GM18526 (cell line): ENCODE measurements around the gene ARID2.

ENCODE experiments used
- POLR2A ChIP-seq: IDR thresholded peaks from 3 replicates; pipeline ENCODE4 v1.6.1; 2011; ENCODE audit not compliant: insufficient read length; ENCODE audit errors: extremely low read depth

ARID2 gene, protein sequence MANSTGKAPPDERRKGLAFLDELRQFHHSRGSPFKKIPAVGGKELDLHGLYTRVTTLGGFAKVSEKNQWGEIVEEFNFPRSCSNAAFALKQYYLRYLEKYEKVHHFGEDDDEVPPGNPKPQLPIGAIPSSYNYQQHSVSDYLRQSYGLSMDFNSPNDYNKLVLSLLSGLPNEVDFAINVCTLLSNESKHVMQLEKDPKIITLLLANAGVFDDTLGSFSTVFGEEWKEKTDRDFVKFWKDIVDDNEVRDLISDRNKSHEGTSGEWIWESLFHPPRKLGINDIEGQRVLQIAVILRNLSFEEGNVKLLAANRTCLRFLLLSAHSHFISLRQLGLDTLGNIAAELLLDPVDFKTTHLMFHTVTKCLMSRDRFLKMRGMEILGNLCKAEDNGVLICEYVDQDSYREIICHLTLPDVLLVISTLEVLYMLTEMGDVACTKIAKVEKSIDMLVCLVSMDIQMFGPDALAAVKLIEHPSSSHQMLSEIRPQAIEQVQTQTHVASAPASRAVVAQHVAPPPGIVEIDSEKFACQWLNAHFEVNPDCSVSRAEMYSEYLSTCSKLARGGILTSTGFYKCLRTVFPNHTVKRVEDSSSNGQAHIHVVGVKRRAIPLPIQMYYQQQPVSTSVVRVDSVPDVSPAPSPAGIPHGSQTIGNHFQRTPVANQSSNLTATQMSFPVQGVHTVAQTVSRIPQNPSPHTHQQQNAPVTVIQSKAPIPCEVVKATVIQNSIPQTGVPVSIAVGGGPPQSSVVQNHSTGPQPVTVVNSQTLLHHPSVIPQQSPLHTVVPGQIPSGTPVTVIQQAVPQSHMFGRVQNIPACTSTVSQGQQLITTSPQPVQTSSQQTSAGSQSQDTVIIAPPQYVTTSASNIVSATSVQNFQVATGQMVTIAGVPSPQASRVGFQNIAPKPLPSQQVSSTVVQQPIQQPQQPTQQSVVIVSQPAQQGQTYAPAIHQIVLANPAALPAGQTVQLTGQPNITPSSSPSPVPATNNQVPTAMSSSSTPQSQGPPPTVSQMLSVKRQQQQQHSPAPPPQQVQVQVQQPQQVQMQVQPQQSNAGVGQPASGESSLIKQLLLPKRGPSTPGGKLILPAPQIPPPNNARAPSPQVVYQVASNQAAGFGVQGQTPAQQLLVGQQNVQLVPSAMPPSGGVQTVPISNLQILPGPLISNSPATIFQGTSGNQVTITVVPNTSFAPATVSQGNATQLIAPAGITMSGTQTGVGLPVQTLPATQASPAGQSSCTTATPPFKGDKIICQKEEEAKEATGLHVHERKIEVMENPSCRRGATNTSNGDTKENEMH (N-terminal part only)

DNA sequence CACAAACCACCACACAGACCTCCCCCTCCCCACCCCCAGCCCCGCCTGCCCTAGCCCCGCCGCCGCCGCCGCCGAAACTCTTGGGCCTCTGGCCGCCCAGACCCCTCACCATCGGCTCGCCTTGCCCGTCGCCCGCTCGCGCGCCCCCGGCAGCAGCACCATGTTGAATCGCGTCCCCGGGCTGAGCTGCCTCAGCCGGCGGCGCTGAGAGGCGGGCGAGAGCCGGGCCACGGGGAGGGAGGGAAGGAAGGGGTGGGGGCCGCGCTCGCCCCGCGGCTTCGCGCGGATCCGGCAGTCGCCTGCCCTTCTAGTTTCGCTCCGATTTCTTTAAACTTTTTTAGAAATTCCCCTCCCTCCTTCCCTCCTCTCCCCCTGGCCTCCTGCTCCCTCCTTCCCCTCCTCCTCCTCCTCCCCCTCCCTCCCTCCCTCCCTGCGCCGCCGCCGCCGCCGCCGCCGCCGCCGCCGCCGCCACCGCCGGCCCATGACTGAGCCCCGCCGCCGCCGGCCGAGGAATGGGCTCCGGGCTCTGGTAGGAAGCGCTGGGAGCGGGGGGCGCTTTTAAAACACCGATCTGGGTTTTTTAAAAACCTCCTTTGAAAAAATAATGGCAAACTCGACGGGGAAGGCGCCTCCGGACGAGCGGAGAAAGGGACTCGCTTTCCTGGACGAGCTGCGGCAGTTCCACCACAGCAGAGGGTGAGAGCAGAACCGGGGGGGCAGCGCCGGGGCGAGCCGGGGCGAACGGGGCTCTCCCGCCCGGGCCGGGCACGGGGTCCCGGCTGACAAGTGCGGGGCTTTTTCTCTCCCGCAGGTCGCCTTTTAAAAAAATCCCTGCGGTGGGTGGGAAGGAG, at the start of gene ARID2:
ARID2 (plus strand) TSS at position 474 of the 851 bp plus-strand sequence; CDS start at position 605, 131 bp downstream.
- no peak for TF ChIP-seq POLR2A

DNA sequence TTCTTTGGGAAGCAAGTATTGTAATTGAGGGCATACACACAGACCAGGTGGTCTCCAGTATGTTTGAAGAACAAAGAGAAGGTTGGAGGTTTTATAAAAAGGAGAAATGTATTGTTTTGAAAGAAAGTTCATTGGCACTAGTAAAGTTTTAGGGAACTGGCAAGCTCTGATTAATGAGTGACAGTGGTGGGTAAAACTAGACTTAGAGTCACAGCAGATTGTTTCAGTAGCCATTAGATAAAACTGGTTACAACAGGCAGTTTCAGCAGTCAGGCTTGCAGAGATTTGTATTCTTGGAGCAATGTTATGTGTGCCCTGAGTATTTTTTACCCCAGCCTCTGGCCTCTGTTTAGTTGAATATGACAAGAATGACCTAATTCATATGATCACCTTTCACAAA, 49.1 kb upstream of the ARID2 start:
- no peak for TF ChIP-seq POLR2A

DNA sequence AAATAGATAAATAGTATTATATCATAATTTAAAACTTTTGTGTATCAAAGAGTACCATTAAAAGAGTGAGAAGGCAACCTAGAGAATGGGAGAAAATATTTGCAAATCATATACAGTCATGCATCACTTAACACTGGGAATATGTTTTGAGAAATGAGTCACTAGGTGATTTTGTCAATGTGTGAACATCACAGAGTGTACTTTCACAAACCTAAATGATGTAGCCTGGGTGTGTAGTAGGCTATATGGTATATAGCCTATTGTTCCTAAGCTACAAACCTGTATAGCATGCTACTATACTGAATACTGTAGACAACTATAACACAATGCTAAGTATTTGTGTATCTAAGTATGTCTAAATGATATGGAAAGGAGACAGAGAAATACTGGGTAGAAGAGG, 48.0 kb upstream of the ARID2 start:
- TF ChIP-seq POLR2A, result no peak

DNA sequence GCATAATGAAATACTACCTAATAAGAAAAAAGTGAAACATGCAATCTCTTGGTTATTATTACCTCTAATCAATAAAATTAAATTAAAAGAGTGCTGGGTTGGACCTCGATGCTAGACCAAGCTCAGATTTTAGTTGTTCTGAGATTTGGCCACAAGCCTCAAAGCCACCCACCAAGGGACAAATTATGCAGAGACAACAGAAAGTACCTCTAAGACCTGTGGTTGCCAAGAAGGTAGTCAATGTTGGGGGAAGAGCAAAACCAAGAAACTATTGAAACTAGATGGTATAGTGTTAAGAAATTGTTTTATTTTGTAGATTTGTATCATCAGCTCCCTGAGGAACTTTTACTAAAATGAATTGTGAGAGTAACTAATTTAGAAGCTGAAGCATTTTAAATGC, 43.8 kb upstream of the ARID2 start:
- TF ChIP-seq POLR2A, result no peak

DNA sequence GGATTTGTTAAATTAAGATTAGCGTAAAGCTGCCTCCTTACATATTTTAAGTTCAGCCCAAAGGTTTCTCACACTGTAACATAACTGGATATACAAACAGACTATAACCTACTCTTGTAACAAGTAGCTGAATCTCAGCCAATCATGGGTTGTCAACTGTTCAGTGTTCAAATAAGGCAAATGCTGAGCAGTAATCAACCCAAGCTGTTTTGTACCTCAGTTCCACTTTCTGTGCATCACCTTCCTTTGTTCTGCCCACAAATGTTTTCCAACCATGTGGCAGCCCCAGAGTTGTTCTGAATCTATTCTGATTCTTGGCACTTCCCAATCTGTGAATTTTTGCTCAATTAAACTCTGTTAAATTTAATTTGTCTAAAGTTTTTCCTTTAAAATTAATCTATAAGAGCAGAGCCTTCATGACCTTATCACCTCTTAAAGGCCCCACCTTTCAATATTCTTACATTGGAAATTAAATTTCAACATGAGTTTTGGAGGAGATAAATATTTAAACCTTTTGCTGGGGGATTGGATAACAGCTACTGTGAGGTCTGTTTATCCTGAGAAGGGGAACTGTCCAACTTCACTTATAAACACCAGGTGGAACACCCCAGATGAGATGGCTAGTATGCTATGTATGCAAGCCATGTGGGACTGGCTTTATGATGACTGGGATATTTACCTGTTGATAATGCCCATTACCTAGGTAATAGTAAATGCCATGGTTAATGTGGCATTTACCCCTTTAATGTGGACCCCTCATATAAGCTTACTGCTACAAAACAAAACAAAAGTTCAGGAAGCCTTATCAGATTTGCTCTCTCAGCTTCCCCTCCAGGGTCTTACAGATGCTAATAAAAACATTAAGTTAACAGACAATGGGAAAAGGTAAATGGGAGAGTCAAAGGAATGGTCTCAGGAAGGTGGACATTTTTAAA, 42.2 kb upstream of the ARID2 start:
- no peak for TF ChIP-seq POLR2A

DNA sequence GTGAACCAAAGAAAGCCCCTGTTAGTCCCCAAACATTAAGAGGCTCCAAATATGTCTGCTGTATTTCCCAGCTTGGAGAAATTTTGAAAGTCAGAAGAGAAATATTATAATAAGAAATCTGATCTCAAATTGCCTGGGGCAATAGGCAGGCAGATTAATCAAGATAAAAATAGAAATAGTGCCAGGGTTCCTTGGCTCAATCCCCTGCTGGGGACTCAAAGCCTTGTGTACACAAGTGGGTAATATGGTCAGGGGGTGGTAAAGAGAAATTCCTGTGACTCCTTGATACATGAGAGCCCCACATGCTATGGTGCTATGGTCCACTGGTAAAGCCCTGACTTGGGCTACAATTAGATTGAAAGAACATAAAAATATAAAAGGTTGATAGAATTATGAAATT, 41.3 kb upstream of the ARID2 start:
- no peak for TF ChIP-seq POLR2A

DNA sequence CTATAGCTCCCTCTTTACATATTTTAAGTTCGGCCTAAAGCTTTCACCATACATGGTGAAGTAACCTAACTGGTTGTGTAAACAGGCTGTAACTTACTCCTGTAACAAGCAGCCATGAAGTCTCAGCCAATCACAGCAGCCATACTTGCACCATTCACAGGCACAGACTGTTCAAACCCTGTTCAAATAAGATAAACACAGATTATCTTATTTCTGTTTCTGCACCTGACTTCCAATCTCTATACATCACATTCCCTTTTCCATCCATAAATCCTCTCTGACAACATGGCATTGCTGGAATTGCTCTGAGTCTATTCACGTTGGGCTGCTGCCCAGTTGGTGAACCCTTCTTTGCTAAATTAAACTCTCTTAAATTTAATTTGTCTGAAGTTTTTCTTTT, 34.5 kb upstream of the ARID2 start:
- no peak for TF ChIP-seq POLR2A

DNA sequence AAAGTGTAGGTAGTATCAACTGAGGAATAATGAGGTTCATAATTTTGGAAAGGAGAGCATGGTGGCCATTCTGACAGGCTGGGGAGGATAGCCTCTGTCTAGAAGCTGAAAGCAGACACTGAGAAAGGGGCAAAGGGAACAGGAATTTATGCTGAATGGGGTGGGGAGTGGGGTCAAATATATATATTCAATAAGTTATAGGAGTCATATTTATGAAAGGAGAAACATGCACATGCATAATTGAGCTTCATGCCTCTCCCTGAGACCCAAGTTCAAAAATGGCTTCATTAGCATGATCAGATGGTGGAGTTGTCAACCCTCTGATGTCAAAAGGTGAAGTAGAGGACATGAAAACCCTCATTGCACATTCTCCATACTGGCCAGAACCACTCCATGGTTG, 33.9 kb upstream of the ARID2 start:
- TF ChIP-seq POLR2A, result no peak

DNA sequence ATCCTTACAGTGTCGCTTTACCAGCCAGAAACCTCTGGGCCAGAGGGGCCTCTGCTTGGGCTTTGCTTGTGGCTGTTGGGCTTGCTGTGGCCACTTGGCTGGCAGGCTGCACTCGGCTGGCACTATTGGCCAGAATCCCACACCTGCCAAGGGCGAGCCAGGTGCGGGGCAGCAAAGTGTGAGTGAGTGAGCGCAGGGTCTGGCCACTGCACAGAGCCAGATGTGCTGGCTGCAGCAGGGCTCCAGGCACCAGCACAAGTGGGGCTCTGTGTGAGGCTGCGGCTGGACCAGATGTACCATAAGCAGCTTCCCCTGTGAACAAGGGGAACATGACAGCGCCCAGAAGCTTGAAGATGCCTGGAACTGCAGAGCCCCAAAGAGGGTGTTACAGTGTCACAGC, 33.5 kb upstream of the ARID2 start:
- no peak for TF ChIP-seq POLR2A

DNA sequence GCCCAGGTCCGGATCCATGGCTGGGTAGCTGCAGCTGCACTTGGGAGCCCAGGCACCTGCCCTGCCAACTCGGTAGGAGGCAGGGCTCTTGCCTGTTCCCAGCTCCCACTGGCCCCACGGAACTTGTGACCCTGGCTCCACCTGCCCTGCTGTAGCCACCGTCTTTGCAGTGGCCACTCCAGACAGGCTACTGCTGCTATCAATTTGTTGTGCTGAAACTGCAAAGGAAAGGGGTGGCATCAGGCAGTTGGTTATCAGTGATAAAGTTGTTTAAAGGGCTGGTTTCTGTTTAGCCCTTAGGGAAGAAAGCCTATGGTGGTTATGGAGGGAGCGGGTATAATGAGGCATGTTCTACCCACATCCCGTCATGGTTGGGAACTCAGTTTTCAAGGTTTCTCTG, 32.1 kb upstream of the ARID2 start:
- TF ChIP-seq POLR2A, result no peak

DNA sequence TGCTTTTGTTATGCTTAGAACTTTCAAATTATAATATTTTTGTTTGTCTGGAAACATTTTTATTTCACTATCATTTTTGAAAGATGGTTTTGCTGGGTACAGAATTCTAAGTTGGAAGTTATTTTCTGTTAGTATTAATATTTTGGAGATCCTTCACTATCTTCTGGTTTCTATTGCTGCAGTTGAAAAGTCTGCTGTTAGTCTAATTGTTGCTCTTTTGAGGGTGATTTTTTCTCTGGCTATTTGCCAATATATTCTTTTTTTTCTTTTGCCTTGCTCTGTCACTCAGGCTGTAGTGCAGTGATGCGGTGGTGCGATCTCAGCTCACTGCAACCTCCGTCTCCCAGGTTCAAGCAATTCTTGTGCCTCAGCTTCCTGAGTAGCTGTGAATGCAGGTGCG, 28.2 kb upstream of the ARID2 start:
- TF ChIP-seq POLR2A, result no peak

DNA sequence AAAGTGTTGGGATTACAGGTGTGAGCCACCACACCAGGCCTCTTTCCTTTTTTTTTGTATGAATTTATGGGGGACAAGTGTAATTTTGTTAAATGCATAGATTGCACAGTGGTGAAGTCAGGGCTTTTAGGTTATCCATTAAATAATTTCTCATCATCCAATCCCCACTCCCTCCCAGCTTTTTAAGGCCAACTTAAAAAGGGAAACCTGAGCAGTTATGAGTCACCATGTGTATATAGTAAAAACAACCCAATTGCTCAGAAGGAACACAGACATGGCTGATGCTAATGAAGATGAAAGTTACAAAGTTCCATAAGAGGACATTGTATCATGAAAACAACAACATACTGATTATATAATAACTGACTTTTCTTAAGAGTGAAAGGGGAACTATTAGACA, 25.6 kb upstream of the ARID2 start:
- no peak for TF ChIP-seq POLR2A

DNA sequence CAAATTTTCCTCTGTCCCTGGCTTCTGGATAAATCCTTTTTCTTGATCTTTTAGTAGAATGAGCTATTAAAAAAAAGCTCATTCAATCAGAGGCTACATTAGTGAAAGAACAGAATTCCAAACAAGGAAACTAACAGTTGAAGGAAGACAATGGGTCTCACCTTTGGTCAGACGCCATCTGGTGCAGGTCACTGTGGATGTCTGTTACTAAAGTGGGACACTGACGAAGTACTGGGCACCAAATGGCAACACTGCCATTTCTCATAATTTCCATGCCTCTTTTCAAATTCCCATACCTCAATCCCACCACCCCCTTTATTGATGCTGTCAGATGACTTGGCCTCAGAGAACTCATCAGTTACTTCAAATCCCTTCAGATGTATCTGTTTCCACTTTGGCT, 24.5 kb upstream of the ARID2 start:
- no peak for TF ChIP-seq POLR2A
